Measurements from ENCODE around the gene ANKDD1A. TPM values are rescaled to one million over a fixed set of nuclear protein-coding genes. Genes with fewer than 3 reads are reported as not detected.

The ANKDD1A gene
- total and polyA plus RNA-seq, 7 experiments from 2014 or later, result 0.20 to 9.3 (median 3.4) TPM

GRCh38 chr15:64919721-64920120, 8.0 kb downstream of the ANKDD1A start:
- Histone ChIP-seq H3K27me3 (ENCODE audit: control insufficient read depth in 2 of 2, insufficient read depth in 2 of 2, low read length in 2 of 2) (no peaks in the 10 kb centered on the region), H3K9me3 (ENCODE audit: control insufficient read depth in 2 of 3, low read length in 3 of 3) (no peaks in the 10 kb centered on the region), H3K36me3 (ENCODE audit: control insufficient read depth in 2 of 3, insufficient read depth in 3 of 3, low read length in 3 of 3) (no peaks in the 10 kb centered on the region), H3K4me1 (ENCODE audit: control insufficient read depth in 2 of 2, insufficient read depth in 2 of 2, low read length in 2 of 2) (no peaks in the 10 kb centered on the region), H3K27ac (ENCODE audit: low read depth, low read length) (no peak overlapping the region), H3K4me3 (ENCODE audit: low read length) (no peak overlapping the region)
- ATAC-seq (no peak), DNase-seq (no peak)
- H3K27me3 Mint-ChIP-seq, result peaks cover 0 to 5% (median 0%) of the 10 kb centered on the region in 5 donors
- H3K27ac Mint-ChIP-seq, result no peak overlapping the region
- intact Hi-C loops (cut with micrococcal nuclease), result no loop called here
- POLR2A ChIA-PET, result interaction anchor here (1.3 kb wide), 1 partner anchor 25 kb away, joined by 3 read pairs; no protein-coding TSS in a partner anchor
- no peak overlapping the region for H3K4me3 Mint-ChIP-seq
- peaks cover 0 to 4% (median 0%) of the 10 kb centered on the region in 5 donors for H3K36me3 Mint-ChIP-seq
- peaks cover 0 to 13% (median 0%) of the 10 kb centered on the region in 7 donors for H3K4me1 Mint-ChIP-seq
- CTCF ChIA-PET, result no interaction called here
- no peaks in the 10 kb centered on the region for H3K9me3 Mint-ChIP-seq

DNA sequence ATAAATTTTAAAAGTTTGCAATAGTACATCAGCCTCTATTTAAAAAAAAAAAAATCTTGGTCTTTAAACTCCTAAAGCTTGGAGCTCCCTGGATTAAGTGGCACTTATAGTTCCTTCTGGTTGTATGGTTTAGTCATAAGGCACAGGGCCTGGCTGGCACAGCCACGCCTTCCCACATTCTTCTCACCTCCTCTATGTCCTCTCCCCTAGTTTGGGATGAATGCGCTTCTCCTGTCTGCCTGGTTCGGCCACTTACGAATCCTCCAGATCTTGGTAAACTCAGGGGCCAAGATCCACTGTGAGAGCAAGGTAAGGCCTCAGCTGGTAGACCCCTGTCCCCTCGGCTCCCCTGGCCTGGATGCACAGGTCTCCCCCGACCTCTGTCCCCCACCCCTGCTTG, 10.0 kb downstream of the ANKDD1A start:
- Mint-ChIP-seq H3K4me3 (no peak overlapping the region), H3K36me3 (peaks cover 0 to 8% (median 0%) of the 10 kb centered on the region in 5 donors), H3K27me3 (peaks cover 0 to 5% (median 0%) of the 10 kb centered on the region in 5 donors), H3K4me1 (peaks cover 0 to 5% (median 0%) of the 10 kb centered on the region in 7 donors), H3K27ac (no peak overlapping the region), H3K9me3 (no peaks in the 10 kb centered on the region)
- ChIA-PET POLR2A (no interaction called here), CTCF (no interaction called here)
- no peaks in the 10 kb centered on the region for H3K27me3 ChIP-seq (ENCODE audit: control insufficient read depth in 2 of 2, insufficient read depth in 2 of 2, low read length in 2 of 2)
- DNase-seq (no peak), ATAC-seq (no peak)
- H3K27ac ChIP-seq (ENCODE audit: low read depth, low read length), result no peak overlapping the region
- no peak overlapping the region for H3K4me3 ChIP-seq (ENCODE audit: low read length)
- intact Hi-C loops (cut with micrococcal nuclease), result no loop called here
- H3K36me3 ChIP-seq (ENCODE audit: control insufficient read depth in 2 of 3, insufficient read depth in 3 of 3, low read length in 3 of 3), result no peaks in the 10 kb centered on the region
- no peaks in the 10 kb centered on the region for H3K4me1 ChIP-seq (ENCODE audit: control insufficient read depth in 2 of 2, insufficient read depth in 2 of 2, low read length in 2 of 2)
- H3K9me3 ChIP-seq (ENCODE audit: control insufficient read depth in 2 of 3, low read length in 3 of 3), result no peaks in the 10 kb centered on the region

GRCh38 chr15:64923546-64923945, 11.8 kb downstream of the ANKDD1A start:
- ATAC-seq, result no peak
- POLR2A ChIA-PET, result interaction anchor here (0.6 kb wide), 2 partner anchors 281 to 578 kb away, joined by 3 read pairs; no protein-coding TSS in a partner anchor
- H3K4me3 Mint-ChIP-seq, result no peak overlapping the region

GRCh38 chr15:64925335-64926330, 13.9 kb downstream of the ANKDD1A start:
- Histone ChIP-seq H3K9me3 (ENCODE audit: control insufficient read depth in 2 of 3, low read length in 3 of 3) (no peaks in the 10 kb centered on the region), H3K27me3 (ENCODE audit: control insufficient read depth in 2 of 2, insufficient read depth in 2 of 2, low read length in 2 of 2) (no peaks in the 10 kb centered on the region), H3K36me3 (ENCODE audit: control insufficient read depth in 2 of 3, insufficient read depth in 3 of 3, low read length in 3 of 3) (no peaks in the 10 kb centered on the region), H3K4me3 (ENCODE audit: low read length) (no peak overlapping the region), H3K27ac (ENCODE audit: low read depth, low read length) (no peak overlapping the region), H3K4me1 (ENCODE audit: control insufficient read depth in 2 of 2, insufficient read depth in 2 of 2, low read length in 2 of 2) (no peaks in the 10 kb centered on the region)
- Mint-ChIP-seq H3K4me1 (peaks cover 0 to 15% (median 0%) of the 10 kb centered on the region in 7 donors), H3K27ac (no peak overlapping the region), H3K9me3 (no peaks in the 10 kb centered on the region), H3K27me3 (peaks cover 0 to 3% (median 0%) of the 10 kb centered on the region in 5 donors), H3K4me3 (no peak overlapping the region), H3K36me3 (peaks cover 0 to 8% (median 3%) of the 10 kb centered on the region in 5 donors)
- CTCF ChIA-PET, result no interaction called here
- POLR2A ChIA-PET, result no interaction called here
- intact Hi-C loops (cut with micrococcal nuclease), result no loop called here
- DNase-seq (no peak), ATAC-seq (no peak)

More at GRCh38 chr15:64923546-64923945, 11.8 kb downstream of the ANKDD1A start:
- Mint-ChIP-seq H3K27me3 (peaks cover 0 to 5% (median 0%) of the 10 kb centered on the region in 5 donors), H3K9me3 (no peaks in the 10 kb centered on the region), H3K36me3 (peaks cover 0 to 8% (median 0%) of the 10 kb centered on the region in 5 donors), H3K4me1 (peaks cover 0 to 11% (median 0%) of the 10 kb centered on the region in 7 donors), H3K27ac (no peak overlapping the region)
- CTCF ChIA-PET, result no interaction called here
- Histone ChIP-seq H3K27me3 (ENCODE audit: control insufficient read depth in 2 of 2, insufficient read depth in 2 of 2, low read length in 2 of 2) (no peaks in the 10 kb centered on the region), H3K9me3 (ENCODE audit: control insufficient read depth in 2 of 3, low read length in 3 of 3) (no peaks in the 10 kb centered on the region), H3K36me3 (ENCODE audit: control insufficient read depth in 2 of 3, insufficient read depth in 3 of 3, low read length in 3 of 3) (no peaks in the 10 kb centered on the region), H3K27ac (ENCODE audit: low read depth, low read length) (no peak overlapping the region), H3K4me3 (ENCODE audit: low read length) (no peak overlapping the region), H3K4me1 (ENCODE audit: control insufficient read depth in 2 of 2, insufficient read depth in 2 of 2, low read length in 2 of 2) (no peaks in the 10 kb centered on the region)
- no peak for DNase-seq
- intact Hi-C loops (cut with micrococcal nuclease), result no loop called here

DNA sequence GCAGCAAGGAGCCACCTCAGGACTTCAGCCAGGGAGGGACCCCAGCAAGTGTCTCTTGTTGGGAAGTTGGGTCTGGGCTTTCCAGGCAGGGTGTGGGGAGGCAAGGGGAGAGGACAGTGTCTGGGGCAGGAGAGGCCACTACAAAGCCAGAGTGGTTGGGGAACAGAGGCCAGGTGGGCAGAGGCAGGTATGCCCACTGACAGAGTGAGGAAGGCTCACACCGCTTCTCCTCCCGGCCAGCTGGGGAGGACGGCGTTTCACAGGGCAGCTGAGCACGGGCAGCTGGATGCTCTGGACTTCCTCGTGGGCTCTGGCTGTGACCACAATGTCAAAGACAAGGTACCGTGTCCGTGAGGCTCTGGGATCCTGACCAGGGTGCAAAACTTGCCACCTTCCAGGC, 15.0 kb downstream of the ANKDD1A start:
- no peak for DNase-seq
- no peak overlapping the region for H3K4me3 ChIP-seq (ENCODE audit: low read length)
- no peaks in the 10 kb centered on the region for H3K9me3 Mint-ChIP-seq
- intact Hi-C loops (cut with micrococcal nuclease), result no loop called here
- H3K4me1 ChIP-seq (ENCODE audit: control insufficient read depth in 2 of 2, insufficient read depth in 2 of 2, low read length in 2 of 2), result no peaks in the 10 kb centered on the region
- no peak overlapping the region for H3K4me3 Mint-ChIP-seq
- H3K27me3 ChIP-seq (ENCODE audit: control insufficient read depth in 2 of 2, insufficient read depth in 2 of 2, low read length in 2 of 2), result no peaks in the 10 kb centered on the region
- ATAC-seq, result no peak
- CTCF ChIA-PET, result no interaction called here
- peaks cover 0 to 2% (median 0%) of the 10 kb centered on the region in 3 experiments for H3K36me3 ChIP-seq (ENCODE audit: control insufficient read depth in 2 of 3, insufficient read depth in 3 of 3, low read length in 3 of 3)
- peaks cover 0 to 3% (median 0%) of the 10 kb centered on the region in 5 donors for H3K27me3 Mint-ChIP-seq
- H3K27ac Mint-ChIP-seq, result no peak overlapping the region
- H3K4me1 Mint-ChIP-seq, result peaks cover 0 to 19% (median 0%) of the 10 kb centered on the region in 7 donors
- no peak overlapping the region for H3K27ac ChIP-seq (ENCODE audit: low read depth, low read length)
- H3K9me3 ChIP-seq (ENCODE audit: control insufficient read depth in 2 of 3, low read length in 3 of 3), result no peaks in the 10 kb centered on the region
- peaks cover 0 to 12% (median 3%) of the 10 kb centered on the region in 5 donors for H3K36me3 Mint-ChIP-seq
- POLR2A ChIA-PET, result no interaction called here

DNA sequence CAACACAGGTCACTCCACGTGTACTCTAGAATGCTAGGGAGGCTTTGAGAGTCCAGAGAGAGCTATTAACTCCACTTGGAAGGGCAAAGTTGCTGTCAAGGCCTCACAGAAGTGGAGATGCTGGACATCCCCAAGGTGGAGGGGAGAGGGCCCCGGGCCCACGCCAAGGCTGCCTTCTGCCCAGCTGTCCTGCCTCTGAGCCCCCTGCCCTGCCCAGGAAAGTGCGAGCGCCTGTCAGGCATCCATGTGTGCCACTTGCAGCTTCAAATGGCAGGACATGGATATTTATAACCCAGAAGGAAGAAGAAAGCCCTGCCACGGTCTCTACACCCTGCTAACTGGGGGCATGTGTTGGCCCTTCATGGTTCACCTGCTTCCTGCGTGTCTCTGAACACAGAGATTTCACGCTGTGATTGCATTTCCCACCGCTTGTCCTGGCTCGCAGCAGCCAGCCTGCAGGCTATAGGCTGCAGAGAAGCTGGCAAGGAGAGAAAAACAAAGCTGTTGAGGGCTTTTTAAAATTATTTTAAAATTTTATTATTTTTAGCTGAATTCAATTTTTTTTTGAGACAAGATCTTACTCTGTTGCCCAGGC, 17.0 kb downstream of the ANKDD1A start:
- CTCF ChIA-PET, result no interaction called here
- intact Hi-C loops (cut with micrococcal nuclease), result no loop called here
- no peaks in the 10 kb centered on the region for H3K9me3 Mint-ChIP-seq
- POLR2A ChIA-PET, result no interaction called here
- no peak for ATAC-seq
- H3K9me3 ChIP-seq (ENCODE audit: control insufficient read depth in 2 of 3, low read length in 3 of 3), result no peaks in the 10 kb centered on the region
- H3K4me1 ChIP-seq (ENCODE audit: control insufficient read depth in 2 of 2, insufficient read depth in 2 of 2, low read length in 2 of 2), result no peaks in the 10 kb centered on the region
- peaks cover 0 to 12% (median 3%) of the 10 kb centered on the region in 5 donors for H3K36me3 Mint-ChIP-seq
- peaks cover 0 to 3% (median 0%) of the 10 kb centered on the region in 5 donors for H3K27me3 Mint-ChIP-seq
- no peak overlapping the region for H3K27ac Mint-ChIP-seq
- H3K27me3 ChIP-seq (ENCODE audit: control insufficient read depth in 2 of 2, insufficient read depth in 2 of 2, low read length in 2 of 2), result no peaks in the 10 kb centered on the region
- H3K4me3 ChIP-seq (ENCODE audit: low read length), result no peak overlapping the region
- H3K36me3 ChIP-seq (ENCODE audit: control insufficient read depth in 2 of 3, insufficient read depth in 3 of 3, low read length in 3 of 3), result peaks cover 0 to 2% (median 0%) of the 10 kb centered on the region in 3 experiments
- no peak overlapping the region for H3K27ac ChIP-seq (ENCODE audit: low read depth, low read length)
- DNase-seq, result peak in 1 of 9 donors; percentile 8
- peaks cover 0 to 19% (median 0%) of the 10 kb centered on the region in 7 donors for H3K4me1 Mint-ChIP-seq
- H3K4me3 Mint-ChIP-seq, result peak overlapping the region in 1 of 10 donors; percentile 18
